Lower lobe of right lung (tissue), 2 donors: ENCODE data around the gene ARHGEF28. TPM values are rescaled to one million over a fixed set of nuclear protein-coding genes. Genes with fewer than 3 reads are reported as not detected.

ENCODE experiments used
- ATAC-seq, 2 donors: fragments of 200-7000 bp; cut with Tn5 transposase; one replicate each; pipeline ENCODE4 v1.9.1; 2020 to 2022; ENCODE audit warnings: mild to moderate bottlenecking in 2 of 2, moderate library complexity in 2 of 2
- DNase-seq: peaks from one replicate; pipeline ENCODE4 v3.0.0-alpha.2; 2020
- H3K27ac ChIP-seq: fragments of 200-600 bp; one replicate; pipeline ENCODE4 v1.8.0; 2022
- H3K27me3 ChIP-seq: fragments of 200-600 bp; one replicate; pipeline ENCODE4 v1.8.0; 2022; ENCODE audit warnings: low read depth
- H3K36me3 ChIP-seq: fragments of 200-600 bp; one replicate; pipeline ENCODE4 v1.8.0; 2022; ENCODE audit warnings: mild to moderate bottlenecking
- H3K4me1 ChIP-seq: fragments of 200-600 bp; one replicate; pipeline ENCODE4 v1.8.0; 2022
- H3K4me3 ChIP-seq: fragments of 200-600 bp; one replicate; pipeline ENCODE4 v1.8.0; 2022; ENCODE audit warnings: mild to moderate bottlenecking
- H3K9me3 ChIP-seq: fragments of 200-600 bp; one replicate; pipeline ENCODE4 v1.8.0; 2022
- intact Hi-C: fragments of 100-400 bp; cut with DNase I; formaldehyde crosslinking; loops from one replicate; pipeline ENCODE4 v1.11.0; 2022
- total RNA-seq: library from RNA; stranded (reverse); fragmentation: NEBNext Ultra II Directional; extraction: Animal tissue kit (Norgen Biotek cat#: 25700); gene quantifications from one replicate; pipeline ENCODE4 v1.2.1, GENCODE V29; 2021
- TF ChIP-seq, protein P1 (sequence below): fragments of 200-600 bp; IDR thresholded peaks from one replicate; pipeline ENCODE4 v1.8.0; 2022; ENCODE audit warnings: antibody characterized with exemption, mild to moderate bottlenecking
- donor health status: DM: no; HTN: yes; CAD: no; lungs with severe emphysema.

The ARHGEF28 gene
- total RNA-seq, 1 donor from 2014 or later, result 30.4 TPM

DNA sequence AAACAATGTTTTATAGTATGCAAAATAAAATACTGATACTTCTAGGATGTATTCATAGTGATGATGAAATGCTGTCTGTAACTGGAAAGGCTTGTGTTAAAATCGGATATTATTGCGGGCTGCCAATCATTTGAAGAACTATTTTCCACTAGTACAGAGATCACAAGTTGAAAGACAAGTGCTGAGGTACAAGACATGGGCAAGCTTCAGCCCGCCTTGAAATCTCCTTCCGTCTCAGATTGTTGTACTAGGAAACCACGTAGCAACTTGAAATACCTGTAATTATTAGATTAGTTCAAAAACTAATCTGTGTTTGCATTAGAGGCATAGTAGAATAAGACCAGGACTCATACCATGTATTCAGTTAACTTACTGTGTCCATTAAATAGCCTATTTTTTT, 218.2 kb downstream of the ARHGEF28 start:
- DNase-seq, result no peak
- Histone ChIP-seq H3K36me3 (peaks cover 7% of the 10 kb centered on the region), H3K9me3 (no peaks in the 10 kb centered on the region), H3K27ac (no peak overlapping the region), H3K27me3 (no peaks in the 10 kb centered on the region), H3K4me1 (no peaks in the 10 kb centered on the region), H3K4me3 (no peak overlapping the region)
- intact Hi-C loops, result no loop called here
- TF ChIP-seq, protein P1, sequence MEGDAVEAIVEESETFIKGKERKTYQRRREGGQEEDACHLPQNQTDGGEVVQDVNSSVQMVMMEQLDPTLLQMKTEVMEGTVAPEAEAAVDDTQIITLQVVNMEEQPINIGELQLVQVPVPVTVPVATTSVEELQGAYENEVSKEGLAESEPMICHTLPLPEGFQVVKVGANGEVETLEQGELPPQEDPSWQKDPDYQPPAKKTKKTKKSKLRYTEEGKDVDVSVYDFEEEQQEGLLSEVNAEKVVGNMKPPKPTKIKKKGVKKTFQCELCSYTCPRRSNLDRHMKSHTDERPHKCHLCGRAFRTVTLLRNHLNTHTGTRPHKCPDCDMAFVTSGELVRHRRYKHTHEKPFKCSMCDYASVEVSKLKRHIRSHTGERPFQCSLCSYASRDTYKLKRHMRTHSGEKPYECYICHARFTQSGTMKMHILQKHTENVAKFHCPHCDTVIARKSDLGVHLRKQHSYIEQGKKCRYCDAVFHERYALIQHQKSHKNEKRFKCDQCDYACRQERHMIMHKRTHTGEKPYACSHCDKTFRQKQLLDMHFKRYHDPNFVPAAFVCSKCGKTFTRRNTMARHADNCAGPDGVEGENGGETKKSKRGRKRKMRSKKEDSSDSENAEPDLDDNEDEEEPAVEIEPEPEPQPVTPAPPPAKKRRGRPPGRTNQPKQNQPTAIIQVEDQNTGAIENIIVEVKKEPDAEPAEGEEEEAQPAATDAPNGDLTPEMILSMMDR, result no peak
- no peak for ATAC-seq

DNA sequence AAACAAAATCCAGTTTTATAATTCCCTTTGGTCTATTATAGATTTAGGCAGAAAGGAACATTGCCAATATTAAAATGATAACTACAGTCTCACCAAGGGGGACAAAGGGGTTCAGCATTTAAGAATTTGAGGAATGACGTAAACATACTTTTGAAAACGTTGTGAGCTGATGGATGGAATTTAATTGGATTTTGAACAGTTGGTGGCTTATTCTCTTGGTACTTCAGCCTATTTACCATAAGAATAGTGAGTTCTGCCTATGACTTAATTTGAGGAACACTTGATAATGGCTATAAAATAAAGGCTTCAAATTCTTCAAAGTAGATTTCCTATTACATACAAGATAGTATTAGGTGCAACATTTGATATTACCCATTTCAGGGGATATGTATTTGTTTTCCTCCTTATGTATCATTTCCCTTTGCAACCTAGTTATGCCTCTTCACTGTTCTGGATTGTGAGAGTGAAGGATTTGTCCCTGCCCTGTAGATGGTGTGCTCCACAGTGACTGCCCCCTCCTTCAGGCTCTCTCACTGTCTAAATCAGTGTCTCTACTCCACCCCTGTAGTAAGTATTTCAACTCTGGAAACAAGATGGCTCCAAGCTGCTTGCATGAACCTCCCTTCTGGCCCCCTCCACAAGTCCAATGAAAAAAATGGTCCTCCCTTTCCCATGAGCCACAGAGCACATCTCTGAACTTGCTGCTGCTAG, 225.6 kb downstream of the ARHGEF28 start:
- intact Hi-C loops, result no loop called here
- ATAC-seq (no peak), DNase-seq (no peak)
- Histone ChIP-seq H3K4me3 (no peak overlapping the region), H3K27ac (no peak overlapping the region), H3K36me3 (no peaks in the 10 kb centered on the region), H3K27me3 (no peaks in the 10 kb centered on the region), H3K4me1 (peaks cover 2% of the 10 kb centered on the region), H3K9me3 (no peaks in the 10 kb centered on the region)
- TF ChIP-seq, protein P1, result no peak

DNA sequence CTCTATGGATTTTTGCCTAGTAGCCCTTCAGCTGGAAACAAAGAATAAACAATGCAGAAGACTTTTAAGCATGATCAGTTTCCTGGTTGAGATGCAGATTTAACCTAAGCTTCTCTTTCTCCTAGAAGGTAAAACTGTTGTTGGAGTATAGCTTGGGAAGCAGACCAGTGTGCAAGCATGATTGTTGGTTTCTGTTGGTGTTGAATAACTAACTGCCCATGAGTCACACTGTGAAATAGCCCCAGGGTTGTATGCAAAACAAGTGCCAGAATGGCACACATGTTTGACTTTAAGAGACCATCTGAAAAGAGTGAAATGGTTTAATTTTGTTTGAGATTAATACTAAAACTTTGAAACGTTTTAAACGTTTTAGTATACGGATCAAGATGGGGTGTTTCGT, 227.1 kb downstream of the ARHGEF28 start:
- Histone ChIP-seq H3K27me3 (no peaks in the 10 kb centered on the region), H3K36me3 (no peaks in the 10 kb centered on the region), H3K4me3 (no peak overlapping the region), H3K9me3 (no peaks in the 10 kb centered on the region), H3K27ac (no peak overlapping the region), H3K4me1 (peaks cover 17% of the 10 kb centered on the region)
- ATAC-seq, result no peak
- intact Hi-C loops, result no loop called here
- TF ChIP-seq, protein P1, result no peak
- DNase-seq, result no peak

DNA sequence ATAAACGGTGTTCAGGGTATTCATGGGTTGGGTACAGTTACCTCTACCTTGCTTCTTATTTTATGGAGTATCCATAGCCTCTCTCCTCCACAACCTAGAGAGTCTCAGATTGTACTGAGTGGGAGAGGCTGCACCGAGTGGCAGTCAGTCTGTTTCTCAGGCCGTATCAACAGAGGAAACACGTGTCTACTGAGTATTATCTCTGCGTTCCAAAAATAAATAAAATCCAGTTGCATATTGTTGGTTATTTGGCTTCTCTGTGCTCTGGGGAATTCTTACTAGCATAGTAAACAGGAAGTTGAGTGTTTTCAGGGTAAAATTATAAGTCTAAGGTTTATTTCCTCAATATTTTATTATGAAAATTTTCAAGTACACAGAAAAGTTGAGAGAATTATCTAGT, 231.0 kb downstream of the ARHGEF28 start:
- H3K36me3 ChIP-seq, result no peaks in the 10 kb centered on the region
- peaks cover 21% of the 10 kb centered on the region for H3K4me1 ChIP-seq
- H3K27ac ChIP-seq, result no peak overlapping the region
- intact Hi-C loops, result no loop called here
- H3K27me3 ChIP-seq, result no peaks in the 10 kb centered on the region
- TF ChIP-seq, protein P1, result no peak
- no peaks in the 10 kb centered on the region for H3K9me3 ChIP-seq
- no peak overlapping the region for H3K4me3 ChIP-seq
- ATAC-seq (no peak), DNase-seq (no peak)

DNA sequence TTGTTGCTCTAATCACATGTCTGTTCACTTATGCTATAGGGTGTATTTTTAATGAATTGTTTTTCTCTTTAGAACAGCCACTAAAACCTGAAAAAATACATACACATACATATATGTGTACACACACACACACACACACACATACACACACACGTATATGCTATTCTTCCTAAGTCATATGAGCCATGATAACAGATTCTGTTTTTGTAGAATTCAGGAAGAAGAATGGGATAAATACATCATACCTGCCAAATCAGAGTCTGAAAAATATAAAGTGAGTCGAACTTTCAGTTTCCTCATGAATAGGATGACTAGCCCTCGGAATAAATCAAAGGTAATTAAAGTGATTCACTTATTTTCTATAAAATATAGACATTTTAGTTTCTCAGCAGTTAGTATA, 231.4 kb downstream of the ARHGEF28 start:
- Histone ChIP-seq H3K27ac (no peak overlapping the region), H3K36me3 (no peaks in the 10 kb centered on the region)

More for the DNA sequence above, 231.4 kb downstream of the ARHGEF28 start:
- H3K27me3 ChIP-seq, result no peaks in the 10 kb centered on the region
- H3K4me1 ChIP-seq, result peaks cover 25% of the 10 kb centered on the region
- H3K9me3 ChIP-seq, result no peaks in the 10 kb centered on the region
- DNase-seq, result no peak
- intact Hi-C loops, result no loop called here
- ATAC-seq, result no peak
- TF ChIP-seq, protein P1, result no peak
- no peak overlapping the region for H3K4me3 ChIP-seq
